Endothelial cell (in vitro differentiated cells): ENCODE results near the gene DAPK1. TPM values are rescaled to one million over a fixed set of nuclear protein-coding genes. Genes with fewer than 3 reads are reported as not detected.

Experiments used
- DNase-seq: peaks from one replicate; pipeline ENCODE4 v3.0.0; 2021; ENCODE audit warnings: low spot score
- H3K27ac Mint-ChIP-seq: one replicate; pipeline ENCODE4 v1.8.0; 2021; ENCODE audit warnings: mixed read lengths, inconsistent platforms; ENCODE audit not compliant: unreplicated experiment
- H3K27me3 Mint-ChIP-seq: one replicate; pipeline ENCODE4 v1.8.0; 2021; ENCODE audit warnings: mild to moderate bottlenecking, moderate library complexity, mixed read lengths, inconsistent platforms; ENCODE audit not compliant: unreplicated experiment
- H3K36me3 Mint-ChIP-seq: one replicate; pipeline ENCODE4 v1.8.0; 2021; ENCODE audit warnings: mild to moderate bottlenecking, low read depth, mixed read lengths, inconsistent platforms; ENCODE audit not compliant: unreplicated experiment
- H3K4me1 Mint-ChIP-seq: one replicate; pipeline ENCODE4 v1.8.0; 2021; ENCODE audit warnings: mild to moderate bottlenecking, mixed read lengths, inconsistent platforms; ENCODE audit not compliant: unreplicated experiment
- H3K4me3 Mint-ChIP-seq: one replicate; pipeline ENCODE4 v1.8.0; 2021; ENCODE audit warnings: mild to moderate bottlenecking, mixed read lengths, inconsistent platforms; ENCODE audit not compliant: unreplicated experiment
- H3K9me3 Mint-ChIP-seq: one replicate; pipeline ENCODE4 v1.8.0; 2021; ENCODE audit warnings: mixed read lengths, inconsistent platforms; ENCODE audit not compliant: unreplicated experiment
- total RNA-seq: library from RNA; stranded (reverse); fragmentation: NEBNext Ultra II Directional; extraction: Animal tissue kit (Norgen Biotek cat#: 25700); gene quantifications from one replicate; pipeline ENCODE4 v1.2.1, GENCODE V29; 2021; ENCODE audit not compliant: unreplicated experiment
- TF ChIP-seq, protein P1 (sequence below): fragments of 200-600 bp; sonication (generic); IDR thresholded peaks from one replicate; pipeline ENCODE4 v1.5.0; 2021; ENCODE audit warnings: antibody characterized with exemption; ENCODE audit not compliant: unreplicated experiment

The DAPK1 gene
- total RNA-seq, 1 donor from 2014 or later: 36.8 TPM

DNA sequence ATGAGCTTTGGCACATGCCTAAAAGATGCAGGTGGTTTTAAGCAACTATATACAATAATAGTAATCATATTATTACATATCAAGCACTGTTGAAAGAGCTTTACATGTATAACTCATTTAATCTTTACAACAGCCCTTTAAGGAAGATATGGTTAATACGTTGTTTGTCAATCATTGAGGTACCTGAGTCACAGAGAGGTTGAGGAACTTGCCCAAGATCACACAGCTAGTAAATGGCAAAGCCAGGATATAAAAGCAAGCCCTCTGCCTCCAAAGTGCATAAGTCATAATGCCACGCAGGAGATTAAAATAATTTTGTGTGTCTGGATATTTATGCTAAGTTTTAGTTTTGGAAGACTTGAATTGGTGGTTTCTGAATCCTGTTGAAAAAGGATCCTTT, 90.2 kb downstream of the DAPK1 start:
- TF ChIP-seq, protein P1, sequence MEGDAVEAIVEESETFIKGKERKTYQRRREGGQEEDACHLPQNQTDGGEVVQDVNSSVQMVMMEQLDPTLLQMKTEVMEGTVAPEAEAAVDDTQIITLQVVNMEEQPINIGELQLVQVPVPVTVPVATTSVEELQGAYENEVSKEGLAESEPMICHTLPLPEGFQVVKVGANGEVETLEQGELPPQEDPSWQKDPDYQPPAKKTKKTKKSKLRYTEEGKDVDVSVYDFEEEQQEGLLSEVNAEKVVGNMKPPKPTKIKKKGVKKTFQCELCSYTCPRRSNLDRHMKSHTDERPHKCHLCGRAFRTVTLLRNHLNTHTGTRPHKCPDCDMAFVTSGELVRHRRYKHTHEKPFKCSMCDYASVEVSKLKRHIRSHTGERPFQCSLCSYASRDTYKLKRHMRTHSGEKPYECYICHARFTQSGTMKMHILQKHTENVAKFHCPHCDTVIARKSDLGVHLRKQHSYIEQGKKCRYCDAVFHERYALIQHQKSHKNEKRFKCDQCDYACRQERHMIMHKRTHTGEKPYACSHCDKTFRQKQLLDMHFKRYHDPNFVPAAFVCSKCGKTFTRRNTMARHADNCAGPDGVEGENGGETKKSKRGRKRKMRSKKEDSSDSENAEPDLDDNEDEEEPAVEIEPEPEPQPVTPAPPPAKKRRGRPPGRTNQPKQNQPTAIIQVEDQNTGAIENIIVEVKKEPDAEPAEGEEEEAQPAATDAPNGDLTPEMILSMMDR: no peak
- no peak overlapping the region for H3K27ac Mint-ChIP-seq
- H3K27me3 Mint-ChIP-seq: peaks cover 1% of the 10 kb centered on the region

DNA sequence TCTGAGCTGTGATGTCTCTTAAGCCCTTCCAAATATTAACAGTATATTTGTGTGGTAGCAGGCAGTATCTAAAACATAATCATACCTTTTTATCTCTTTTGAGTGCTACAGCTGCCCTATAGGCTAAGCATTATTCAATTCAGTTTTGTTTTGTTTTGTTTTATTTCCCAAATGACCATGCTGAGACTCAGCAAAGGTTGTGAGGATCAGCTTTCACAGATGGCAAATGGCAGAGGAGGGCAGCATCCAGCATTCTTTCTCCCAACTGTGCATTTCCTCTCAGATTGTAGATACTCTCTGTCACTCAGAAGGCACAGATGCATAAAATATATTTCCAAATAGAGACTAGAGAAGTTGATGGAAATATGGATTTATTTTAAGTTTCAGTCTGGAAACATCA, 90.7 kb downstream of the DAPK1 start:
- TF ChIP-seq, protein P1: no peak

More for the DNA sequence above, 90.2 kb downstream of the DAPK1 start:
- no peak for DNase-seq
- Mint-ChIP-seq H3K4me1 (no peaks in the 10 kb centered on the region), H3K9me3 (no peaks in the 10 kb centered on the region), H3K4me3 (no peak overlapping the region), H3K36me3 (no peaks in the 10 kb centered on the region)

DNA sequence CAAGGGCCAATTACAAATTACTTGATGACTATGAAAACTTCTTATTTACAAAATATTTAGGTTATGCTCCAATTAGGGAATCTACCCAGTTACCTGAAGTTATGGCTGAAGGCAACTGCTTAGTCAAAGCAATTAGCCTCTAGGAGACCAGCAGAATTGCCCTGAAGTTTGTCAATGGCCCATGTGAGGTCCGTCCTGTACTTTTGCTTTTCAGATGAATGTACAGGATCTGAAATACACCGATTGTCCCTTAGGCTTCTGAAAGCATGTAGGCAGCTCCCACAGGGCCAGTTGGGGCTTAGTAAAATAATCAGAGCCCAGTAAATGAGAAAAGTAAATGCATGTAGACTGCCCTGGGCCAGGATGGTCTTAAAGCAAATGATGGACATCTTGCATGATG, 93.3 kb downstream of the DAPK1 start:
- Mint-ChIP-seq H3K36me3 (no peaks in the 10 kb centered on the region), H3K4me1 (peaks cover 7% of the 10 kb centered on the region), H3K4me3 (no peak overlapping the region), H3K9me3 (no peaks in the 10 kb centered on the region), H3K27me3 (no peaks in the 10 kb centered on the region), H3K27ac (no peak overlapping the region)
- no peak for DNase-seq
- TF ChIP-seq, protein P1: no peak

More for the DNA sequence above, 90.7 kb downstream of the DAPK1 start:
- H3K4me3 Mint-ChIP-seq: no peak overlapping the region
- H3K36me3 Mint-ChIP-seq: no peaks in the 10 kb centered on the region
- H3K9me3 Mint-ChIP-seq: no peaks in the 10 kb centered on the region
- H3K27me3 Mint-ChIP-seq: peaks cover 1% of the 10 kb centered on the region
- H3K27ac Mint-ChIP-seq: no peak overlapping the region
- DNase-seq: no peak
- H3K4me1 Mint-ChIP-seq: no peaks in the 10 kb centered on the region

DNA sequence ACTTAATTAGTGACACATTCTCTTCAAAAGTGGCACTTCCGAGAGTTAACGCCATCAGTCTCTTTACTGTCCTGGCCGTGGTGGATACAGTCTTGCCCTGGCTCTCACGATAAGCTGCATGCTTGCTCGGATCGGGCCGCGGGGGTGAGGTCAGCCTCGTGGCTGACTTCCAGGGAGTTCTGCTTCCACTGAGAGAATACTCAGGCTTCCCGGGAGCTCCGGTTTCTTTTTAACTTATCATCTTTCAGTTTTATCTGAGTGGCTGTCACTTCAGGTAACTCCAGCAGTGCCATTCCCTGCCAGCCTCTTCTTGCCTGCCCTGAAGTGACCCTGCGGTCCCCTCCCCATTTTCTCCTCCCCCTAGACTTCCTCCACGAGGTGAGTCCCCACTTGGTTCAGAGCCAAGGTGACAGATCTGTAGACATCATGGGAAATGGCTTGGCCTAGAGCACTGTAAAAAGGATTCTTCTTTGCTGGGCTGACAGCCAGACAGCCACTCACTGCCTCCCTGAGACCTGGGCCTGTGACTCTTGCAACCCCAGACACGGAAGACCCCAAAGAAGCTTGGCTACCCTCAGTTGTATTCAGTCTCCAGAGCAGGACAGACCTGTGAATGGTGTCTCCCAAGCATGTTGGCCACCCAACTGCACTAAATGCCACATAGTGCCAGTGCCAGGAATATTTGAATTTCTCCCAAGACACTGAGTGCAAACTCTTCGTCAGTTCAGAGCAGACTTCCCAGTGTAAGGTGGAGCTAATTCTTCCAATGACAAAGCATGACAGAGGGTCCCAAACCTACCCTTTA, 95.1 kb downstream of the DAPK1 start:
- TF ChIP-seq, protein P1: no peak
- no peaks in the 10 kb centered on the region for H3K9me3 Mint-ChIP-seq
- no peak overlapping the region for H3K4me3 Mint-ChIP-seq
- peaks cover 1% of the 10 kb centered on the region for H3K27me3 Mint-ChIP-seq
- H3K4me1 Mint-ChIP-seq: peaks cover 8% of the 10 kb centered on the region
- no peaks in the 10 kb centered on the region for H3K36me3 Mint-ChIP-seq
- no peak overlapping the region for H3K27ac Mint-ChIP-seq
- DNase-seq: no peak

DNA sequence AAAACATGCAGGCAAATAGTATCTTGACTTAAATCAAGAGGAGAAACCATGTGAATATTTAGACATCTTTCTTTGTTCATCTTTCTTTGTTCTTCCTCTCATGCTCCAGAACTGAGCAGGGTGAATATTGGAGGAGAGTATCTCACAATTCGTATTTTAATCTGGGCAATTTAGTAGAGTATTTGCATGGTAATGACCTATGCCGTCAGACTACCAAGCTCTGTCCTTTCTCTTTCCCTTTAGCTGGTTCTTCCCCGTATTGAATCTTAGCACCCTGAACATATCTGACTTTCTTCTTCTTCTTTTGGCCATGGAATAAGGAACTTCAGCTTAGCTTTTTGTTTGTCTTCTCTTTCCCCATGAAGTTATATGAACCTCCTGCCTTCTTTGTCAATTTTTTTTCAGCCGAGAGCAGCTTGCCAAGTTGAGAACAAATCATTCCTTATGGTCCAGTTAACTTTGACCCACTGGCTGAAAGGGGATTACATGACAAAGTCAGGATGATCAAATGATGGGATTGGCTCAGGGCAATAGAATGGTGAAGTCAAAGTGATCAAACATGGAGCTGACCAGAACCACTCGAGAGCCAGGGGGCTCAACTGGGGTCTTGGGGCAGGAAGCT, 95.8 kb downstream of the DAPK1 start:
- Mint-ChIP-seq H3K27me3 (peaks cover 2% of the 10 kb centered on the region), H3K27ac (no peak overlapping the region), H3K4me1 (peaks cover 9% of the 10 kb centered on the region), H3K9me3 (no peaks in the 10 kb centered on the region), H3K4me3 (no peak overlapping the region), H3K36me3 (no peaks in the 10 kb centered on the region)
- TF ChIP-seq, protein P1: no peak
- no peak for DNase-seq
